NCI-H2227 treated with DMSO at 0.1 percent for 48 hours (cell line): ENCODE measurements around the gene DKKL1.

ENCODE experiments used
- DNase-seq: peaks from one replicate; lab custom pipeline; 2025; lab: John Stamatoyannopoulos, UW

The DKKL1 gene

DNA sequence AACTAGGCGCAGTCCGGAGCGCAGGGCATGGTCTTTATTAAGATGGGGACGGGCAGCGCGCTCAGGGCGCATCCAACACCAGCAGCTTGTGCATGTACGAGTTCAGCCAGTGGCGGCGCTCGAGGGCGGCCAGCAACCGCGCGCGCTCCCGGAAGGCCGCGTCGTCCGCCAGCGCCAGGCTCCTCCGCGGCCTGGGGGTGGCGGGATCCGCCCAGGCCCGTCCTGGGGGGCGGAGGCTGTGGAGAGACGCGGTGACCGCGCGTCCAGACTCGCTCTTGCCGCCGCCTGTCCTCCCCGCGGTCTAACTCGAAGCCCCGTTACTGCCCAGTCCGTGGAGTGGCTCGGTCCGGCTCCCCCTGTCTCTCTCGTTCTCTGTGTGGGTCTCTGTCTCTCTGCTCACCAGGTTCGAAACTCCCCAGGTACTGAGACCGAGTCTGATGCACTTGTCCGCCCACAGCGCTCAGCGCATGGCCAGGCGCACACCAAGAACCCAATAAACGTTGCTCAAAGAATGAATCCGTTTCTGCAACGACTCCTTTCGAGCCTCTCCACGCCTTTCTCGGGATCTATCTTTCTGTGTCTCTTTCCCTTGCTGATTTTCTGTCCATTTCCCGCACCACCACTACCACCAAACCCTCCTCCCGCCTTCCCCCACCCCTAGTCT, 58.9 kb downstream of the DKKL1 start:
- peak; percentile 15 for DNase-seq

DNA sequence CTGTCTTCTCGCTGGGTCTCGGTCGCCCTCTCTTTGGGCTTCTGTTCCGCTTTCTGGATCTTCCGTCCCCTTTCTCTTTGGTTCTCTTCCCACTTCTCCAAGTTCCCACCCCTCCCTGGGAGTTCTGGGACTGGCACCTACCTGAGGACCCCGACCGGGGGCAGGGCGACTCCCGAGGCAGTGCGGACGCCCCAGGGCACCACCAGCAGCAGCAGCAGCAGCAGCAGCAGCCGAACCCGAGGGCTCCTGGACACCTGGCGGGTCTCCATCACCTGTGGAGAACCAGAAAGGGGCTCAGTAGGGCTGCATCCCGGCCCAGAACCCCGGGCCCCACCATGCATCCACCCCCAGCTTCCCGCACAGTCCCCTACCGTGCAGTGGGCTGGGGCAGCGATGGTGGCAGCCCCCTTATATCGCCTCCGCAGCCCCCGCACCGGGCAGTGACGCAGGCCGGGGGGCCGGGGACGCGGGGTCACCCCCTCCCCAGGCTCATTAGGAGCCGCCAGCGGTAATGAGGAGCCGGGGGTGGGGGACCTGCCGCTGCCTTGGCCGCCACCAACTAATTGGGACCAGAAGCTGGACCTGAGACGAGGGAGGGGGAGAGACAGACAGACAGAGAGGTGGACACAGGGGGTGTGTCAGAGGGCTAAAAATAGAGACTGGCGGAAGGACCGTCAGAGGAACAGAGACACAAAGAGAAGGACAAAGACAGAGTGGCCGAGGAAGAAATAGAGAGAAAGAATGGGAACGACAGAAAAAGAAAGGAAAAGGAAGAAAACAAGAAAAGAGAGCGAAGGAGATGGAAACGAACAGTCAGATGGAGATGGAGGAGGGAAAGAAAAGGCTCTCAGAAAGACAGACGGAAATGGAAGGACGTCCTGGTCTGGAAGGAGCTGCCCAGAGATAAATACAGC, 59.7 kb downstream of the DKKL1 start, which contains the start of gene PTH2:
TSS of gene PTH2 (minus strand) at position 371 of the 914 bp plus-strand sequence. CDS start at position 269, 102 bp downstream.
- no peak for DNase-seq

DNA sequence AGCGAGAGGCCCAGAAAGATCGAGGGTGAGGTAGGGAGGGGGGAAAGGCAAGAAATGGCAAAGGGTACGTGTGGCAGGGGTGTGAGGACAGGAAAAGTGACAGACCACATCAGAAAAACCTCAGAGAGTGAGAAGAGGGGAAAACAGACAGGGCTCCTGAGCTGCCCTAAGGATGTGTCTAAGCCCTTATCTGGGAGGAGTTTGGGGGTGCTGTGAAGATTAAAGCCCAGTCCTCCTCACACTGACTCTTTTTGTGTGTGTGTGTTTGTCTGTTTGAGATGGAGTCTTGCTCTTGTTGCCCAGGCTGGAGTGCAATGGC, 60.3 kb downstream of the DKKL1 start:
- no peak for DNase-seq
